WTC11 (cell line): ENCODE measurements around the gene CTIF.

Source experiments
- CREM ChIP-seq: sonication (generic); formaldehyde crosslinking; IDR thresholded peaks from 2 replicates; pipeline ENCODE4 v1.8.1; 2022; ENCODE audit warnings: mild to moderate bottlenecking, missing genetic modification reagents, moderate library complexity
- ESRRA ChIP-seq: sonication (generic); formaldehyde crosslinking; IDR thresholded peaks from 2 replicates; pipeline ENCODE4 v1.8.1; 2022; ENCODE audit warnings: mild to moderate bottlenecking, missing genetic modification reagents, borderline replicate concordance
- FOXP1 ChIP-seq: sonication (generic); formaldehyde crosslinking; IDR thresholded peaks from 2 replicates; pipeline ENCODE4 v1.8.0; 2022; ENCODE audit warnings: missing genetic modification reagents, mild to moderate bottlenecking, moderate library complexity, borderline replicate concordance
- SP1 ChIP-seq: sonication (generic); formaldehyde crosslinking; conservative IDR thresholded peaks from 2 replicates; pipeline ENCODE4 v1.8.1; 2022; ENCODE audit warnings: missing genetic modification reagents
- ZNF317 ChIP-seq: sonication (generic); formaldehyde crosslinking; IDR thresholded peaks from 2 replicates; pipeline ENCODE4 v1.8.1; 2023; ENCODE audit warnings: low read depth, mild to moderate bottlenecking, moderate library complexity, missing genetic modification reagents, borderline replicate concordance
- TF ChIP-seq, protein P1 (sequence below): fragments of 200-600 bp; IDR thresholded peaks from 2 replicates; pipeline ENCODE4 v1.8.0; 2022; ENCODE audit warnings: antibody characterized with exemption
- TF ChIP-seq, protein P2 (sequence below): sonication (generic); formaldehyde crosslinking; IDR thresholded peaks from 2 replicates; pipeline ENCODE4 v1.8.1; 2023; ENCODE audit warnings: mild to moderate bottlenecking, missing genetic modification reagents
- TF ChIP-seq, protein P3 (sequence below): sonication (generic); formaldehyde crosslinking; IDR thresholded peaks from 2 replicates; pipeline ENCODE4 v1.8.1; 2023; ENCODE audit warnings: mild to moderate bottlenecking, missing genetic modification reagents, moderate library complexity

DNA sequence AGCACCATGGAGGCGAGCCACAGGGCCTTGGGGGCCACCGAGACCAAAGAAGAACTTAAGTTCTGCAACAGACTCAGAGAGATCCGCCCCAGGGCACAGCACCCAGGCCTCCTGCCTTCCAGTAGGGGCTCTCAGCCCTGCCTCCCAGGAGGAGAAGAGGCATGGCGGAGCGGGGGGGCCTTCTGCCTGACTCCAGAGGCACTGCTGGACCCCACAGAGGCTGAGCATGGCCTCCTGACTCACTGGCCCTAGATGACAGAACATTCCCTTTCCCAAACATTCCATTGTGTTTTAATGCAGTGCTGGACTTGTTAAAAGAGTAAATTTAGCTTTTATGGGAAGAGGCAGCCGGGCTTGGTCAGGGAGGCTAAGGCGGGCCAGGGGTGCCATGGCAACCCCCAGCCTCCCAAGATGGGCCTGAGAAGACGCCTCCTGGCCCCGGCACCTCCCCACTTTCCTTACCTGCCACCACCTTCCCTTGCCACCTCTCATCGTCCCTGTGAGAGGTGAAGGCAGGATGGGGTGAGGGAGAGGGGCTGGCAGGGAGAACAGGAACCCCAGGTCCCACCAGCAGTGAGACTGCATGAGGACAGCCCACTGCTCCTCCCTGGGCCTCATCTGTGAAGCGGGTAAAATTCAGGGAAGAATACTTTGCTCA lies 346.6 kb downstream of the CTIF start:
- TF ChIP-seq, protein P1, sequence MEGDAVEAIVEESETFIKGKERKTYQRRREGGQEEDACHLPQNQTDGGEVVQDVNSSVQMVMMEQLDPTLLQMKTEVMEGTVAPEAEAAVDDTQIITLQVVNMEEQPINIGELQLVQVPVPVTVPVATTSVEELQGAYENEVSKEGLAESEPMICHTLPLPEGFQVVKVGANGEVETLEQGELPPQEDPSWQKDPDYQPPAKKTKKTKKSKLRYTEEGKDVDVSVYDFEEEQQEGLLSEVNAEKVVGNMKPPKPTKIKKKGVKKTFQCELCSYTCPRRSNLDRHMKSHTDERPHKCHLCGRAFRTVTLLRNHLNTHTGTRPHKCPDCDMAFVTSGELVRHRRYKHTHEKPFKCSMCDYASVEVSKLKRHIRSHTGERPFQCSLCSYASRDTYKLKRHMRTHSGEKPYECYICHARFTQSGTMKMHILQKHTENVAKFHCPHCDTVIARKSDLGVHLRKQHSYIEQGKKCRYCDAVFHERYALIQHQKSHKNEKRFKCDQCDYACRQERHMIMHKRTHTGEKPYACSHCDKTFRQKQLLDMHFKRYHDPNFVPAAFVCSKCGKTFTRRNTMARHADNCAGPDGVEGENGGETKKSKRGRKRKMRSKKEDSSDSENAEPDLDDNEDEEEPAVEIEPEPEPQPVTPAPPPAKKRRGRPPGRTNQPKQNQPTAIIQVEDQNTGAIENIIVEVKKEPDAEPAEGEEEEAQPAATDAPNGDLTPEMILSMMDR: no peak
- TF ChIP-seq ZNF317 (CRISPR knock-in tag) (no peak), SP1 (CRISPR knock-in tag) (no peak), CREM (CRISPR knock-in tag) (no peak), ESRRA (CRISPR knock-in tag) (no peak), FOXP1 (no peak)
- TF ChIP-seq, protein P2, sequence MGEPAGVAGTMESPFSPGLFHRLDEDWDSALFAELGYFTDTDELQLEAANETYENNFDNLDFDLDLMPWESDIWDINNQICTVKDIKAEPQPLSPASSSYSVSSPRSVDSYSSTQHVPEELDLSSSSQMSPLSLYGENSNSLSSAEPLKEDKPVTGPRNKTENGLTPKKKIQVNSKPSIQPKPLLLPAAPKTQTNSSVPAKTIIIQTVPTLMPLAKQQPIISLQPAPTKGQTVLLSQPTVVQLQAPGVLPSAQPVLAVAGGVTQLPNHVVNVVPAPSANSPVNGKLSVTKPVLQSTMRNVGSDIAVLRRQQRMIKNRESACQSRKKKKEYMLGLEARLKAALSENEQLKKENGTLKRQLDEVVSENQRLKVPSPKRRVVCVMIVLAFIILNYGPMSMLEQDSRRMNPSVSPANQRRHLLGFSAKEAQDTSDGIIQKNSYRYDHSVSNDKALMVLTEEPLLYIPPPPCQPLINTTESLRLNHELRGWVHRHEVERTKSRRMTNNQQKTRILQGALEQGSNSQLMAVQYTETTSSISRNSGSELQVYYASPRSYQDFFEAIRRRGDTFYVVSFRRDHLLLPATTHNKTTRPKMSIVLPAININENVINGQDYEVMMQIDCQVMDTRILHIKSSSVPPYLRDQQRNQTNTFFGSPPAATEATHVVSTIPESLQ (CRISPR knock-in tag): no peak
- TF ChIP-seq, protein P3, sequence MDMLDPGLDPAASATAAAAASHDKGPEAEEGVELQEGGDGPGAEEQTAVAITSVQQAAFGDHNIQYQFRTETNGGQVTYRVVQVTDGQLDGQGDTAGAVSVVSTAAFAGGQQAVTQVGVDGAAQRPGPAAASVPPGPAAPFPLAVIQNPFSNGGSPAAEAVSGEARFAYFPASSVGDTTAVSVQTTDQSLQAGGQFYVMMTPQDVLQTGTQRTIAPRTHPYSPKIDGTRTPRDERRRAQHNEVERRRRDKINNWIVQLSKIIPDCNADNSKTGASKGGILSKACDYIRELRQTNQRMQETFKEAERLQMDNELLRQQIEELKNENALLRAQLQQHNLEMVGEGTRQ (CRISPR knock-in tag): no peak
